Left hindlimb (tissue), 1 donor: ENCODE measurements around the gene CLCN6.

Experiments used
- DNase-seq: peaks from one replicate; pipeline ENCODE4 v3.0.0-alpha.2; 2018

Gene CLCN6

DNA sequence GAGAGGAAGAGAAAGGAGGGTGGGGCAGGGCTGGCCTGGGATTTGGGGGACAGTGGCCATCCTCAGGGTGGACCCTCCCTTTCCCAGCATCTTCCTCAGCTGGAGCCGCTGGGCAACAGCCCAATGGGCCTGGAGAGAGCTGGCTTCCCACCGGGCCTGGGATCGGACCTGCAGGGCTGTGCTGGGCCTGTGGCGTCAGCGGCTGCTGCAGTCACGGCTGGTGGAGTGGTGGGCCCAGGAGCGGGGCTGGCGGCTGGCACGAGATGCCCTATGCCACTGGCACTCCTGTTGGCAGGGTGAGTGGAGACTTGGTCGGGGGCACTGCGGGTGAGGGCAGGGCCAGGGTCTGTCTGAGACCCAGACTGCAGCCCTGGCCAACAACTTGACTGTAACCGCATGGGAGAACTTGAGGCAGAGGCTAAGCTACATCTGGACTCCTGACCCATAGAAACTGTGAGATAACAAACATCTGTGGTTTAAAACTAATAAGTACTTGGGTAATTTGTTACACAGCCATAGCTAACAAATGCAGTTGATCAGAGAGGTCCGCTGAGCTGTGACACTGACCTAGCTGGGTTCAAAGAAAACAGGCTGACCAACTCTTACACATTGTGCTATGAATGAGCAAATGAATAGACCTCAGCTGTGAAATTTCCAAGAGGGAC, 26.1 kb upstream of the CLCN6 start:
- DNase-seq: no peak

DNA sequence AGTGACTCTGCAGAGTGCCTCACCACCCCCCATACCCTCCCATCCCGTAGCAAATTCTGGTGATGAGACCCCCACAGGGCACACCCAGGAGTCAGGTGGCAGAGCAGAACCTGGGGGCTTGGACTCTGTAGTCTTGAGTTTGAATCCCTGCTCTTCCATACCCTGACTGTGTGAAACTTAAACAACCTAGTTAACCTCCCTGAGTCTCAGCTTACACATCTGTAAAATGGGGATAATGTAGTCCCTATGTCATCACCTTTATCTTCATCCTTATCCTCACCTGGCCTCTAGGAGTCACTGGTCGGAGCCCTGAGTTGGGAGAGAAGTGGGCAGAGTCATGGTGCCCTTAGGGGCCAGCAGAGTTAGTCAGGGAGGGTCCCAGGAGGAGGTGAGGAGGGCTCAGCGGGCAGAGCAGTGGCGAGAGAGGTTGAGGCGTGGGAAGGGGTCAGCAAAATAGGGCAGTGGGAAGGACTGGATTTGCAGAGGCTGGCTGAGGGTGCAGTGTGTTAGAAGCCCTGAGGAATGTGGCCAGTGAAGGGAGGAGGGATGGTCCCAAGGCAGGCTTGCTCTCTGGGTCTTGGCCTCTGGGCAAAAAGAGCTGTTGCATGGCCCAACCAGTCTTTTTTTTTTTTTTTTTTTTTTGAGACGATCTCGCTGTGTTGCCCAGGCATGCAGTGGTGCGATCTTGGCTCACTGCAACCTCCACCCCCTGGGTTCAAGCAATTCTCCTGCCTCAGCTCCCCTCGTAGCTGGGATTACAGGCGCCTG, 25.4 kb upstream of the CLCN6 start:
- DNase-seq: no peak

DNA sequence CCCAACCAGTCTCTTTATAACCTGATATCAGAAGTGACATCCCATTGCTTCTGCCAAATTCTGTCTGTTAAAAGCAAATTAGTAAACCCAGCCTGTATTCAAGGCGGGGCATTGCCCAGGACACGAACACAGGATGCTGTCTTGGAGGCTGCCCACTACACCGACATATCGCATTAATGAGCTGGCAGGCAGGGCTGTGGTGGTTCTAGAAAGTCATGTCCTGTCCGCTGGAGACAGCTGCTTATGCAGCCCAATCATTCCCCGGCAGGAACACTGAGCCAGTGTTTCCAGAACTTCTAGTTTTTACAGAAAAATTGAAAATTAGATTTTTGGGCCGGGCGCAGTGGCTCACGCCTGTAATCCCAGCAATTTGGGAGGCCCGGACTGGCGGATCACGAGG, 24.7 kb upstream of the CLCN6 start:
- no peak for DNase-seq

DNA sequence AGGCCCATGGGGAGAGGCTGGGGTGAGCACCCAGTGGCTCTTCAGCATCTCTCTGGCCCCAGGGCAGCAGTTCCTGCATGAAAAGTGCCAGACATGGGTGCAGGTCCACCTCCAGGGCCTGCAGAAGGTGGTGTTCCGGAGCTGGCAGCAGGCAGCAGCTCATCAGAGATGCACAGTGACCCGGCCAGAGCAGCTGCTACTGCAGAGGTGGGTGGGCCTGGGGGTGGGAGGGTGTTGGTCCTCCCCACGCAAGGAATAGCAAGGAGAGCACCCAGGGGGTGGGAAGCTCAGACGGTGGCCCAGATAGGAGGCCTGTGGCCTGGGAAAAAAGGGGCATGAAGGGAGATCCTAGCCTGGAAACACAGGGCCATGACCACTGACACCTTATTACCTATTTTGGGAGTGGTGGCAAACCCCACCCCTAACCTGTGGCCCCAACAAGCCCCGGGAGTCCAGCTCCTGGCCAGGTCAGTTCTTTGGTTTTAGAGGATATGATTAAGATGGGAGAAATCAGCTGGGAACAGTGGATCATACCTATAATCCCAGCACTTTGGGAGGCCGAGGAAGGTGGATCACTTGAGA, 23.8 kb upstream of the CLCN6 start:
- DNase-seq: no peak

DNA sequence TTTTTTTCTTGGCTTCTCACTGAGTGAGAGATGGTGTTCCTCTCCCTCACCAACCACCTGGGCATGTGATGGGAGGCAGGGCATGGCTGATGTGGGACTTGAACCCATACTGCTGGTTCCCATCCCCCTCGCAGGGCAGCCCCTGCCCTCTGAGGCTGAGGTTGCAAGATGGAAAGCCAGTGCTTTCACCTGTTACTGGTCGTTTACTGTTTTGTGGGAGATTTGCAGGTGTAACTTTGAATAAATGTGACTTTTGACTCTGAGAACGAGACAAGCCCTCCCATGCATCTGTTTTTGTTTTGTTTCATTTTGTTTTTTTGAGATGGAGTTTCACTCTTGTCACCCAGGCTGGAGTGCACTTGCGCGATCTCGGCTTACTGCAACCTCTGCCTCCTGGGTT, 22.4 kb upstream of the CLCN6 start:
- DNase-seq: no peak

DNA sequence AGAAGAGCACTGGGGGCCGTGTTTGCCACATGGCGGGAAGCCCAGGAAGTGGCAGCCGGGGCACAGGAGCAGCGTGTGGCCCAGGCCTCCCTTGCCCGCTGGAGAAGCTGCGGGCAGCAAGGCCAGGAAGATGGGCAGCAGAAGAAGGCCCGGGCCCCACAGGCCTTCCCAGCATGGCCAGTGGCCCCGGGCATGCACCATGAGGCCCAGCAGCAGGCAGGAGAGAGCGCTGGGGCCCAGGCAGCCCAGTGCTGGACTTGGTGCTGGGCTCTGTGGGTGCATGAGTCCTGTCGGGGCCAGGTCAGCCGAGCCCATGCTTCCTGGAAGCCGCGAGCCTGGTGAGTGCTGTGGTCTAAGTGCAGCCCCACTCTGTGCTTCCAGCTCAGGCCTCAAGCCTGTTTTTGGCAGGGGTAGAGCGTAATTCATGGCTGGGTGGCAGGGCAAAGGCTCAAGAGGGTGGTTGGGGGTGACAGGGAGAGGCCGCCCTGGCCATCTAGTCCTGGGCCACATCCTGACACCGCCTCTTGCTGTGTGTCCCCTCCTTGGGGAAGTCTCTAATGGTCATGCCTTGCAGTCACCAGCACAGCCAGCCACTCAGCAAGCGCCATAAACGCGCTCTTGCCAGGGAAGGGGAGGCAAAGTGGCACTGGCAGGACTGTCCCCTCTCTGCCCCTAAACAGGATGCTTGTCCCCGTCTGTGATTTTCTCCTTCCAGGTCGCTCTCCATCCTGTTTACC, 21.6 kb upstream of the CLCN6 start:
- no peak for DNase-seq

DNA sequence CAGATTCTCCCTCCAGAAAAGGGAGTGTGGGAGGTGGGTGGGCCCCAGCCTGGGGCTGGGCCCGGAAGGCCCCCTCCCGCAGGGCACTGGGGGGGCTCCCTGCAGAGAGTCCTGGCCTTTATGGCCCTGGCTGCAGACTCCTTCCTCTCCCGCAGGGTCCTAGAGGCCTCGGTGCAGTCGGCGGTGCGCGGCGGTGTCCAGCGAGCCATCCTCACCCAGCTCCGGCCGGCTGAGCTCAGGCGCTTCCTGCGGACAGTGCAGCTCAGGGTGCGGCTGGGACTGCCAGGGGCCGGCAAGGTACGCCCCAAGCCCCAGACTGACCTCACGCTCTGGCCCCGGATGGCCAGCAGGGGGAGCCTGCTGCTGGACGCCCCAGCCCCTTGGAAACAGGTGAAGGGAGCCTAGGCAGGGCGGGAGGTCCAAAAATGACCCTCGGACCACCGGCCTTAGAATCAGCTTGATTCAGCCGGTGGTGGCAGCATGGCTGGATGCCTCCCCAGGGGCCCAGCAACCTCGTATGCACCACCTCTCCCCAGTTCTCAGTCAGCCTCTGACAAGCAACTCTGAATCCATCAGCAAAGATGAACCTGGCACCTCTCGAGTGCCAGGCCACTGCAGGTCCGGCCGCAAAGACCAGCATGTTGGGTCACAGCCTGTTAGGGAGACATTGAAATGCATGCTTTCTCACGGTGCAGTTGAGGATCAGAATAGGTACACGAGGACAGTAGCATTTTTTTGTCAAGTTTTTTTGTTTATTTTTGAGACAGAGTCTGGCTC, 20.8 kb upstream of the CLCN6 start:
- DNase-seq: peak; percentile 71

DNA sequence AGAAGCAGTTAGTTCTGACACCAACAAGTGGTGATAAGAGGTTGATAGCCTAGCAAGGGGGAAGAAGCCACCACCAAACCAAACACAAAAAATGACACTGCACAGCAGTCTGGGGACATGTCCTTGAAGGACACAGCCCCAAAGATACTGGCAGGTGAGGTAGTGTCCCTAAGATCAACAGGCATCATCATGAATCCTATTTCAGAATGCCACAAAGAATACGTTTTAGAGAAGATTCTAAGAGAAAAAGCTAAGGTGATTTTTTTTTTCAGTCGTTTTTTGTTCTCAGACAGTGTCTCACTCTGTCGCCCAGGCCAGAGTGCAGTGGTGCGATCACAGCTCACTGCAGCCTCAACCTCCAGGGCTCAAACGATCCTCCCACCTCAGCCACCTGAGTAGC, 19.8 kb upstream of the CLCN6 start:
- DNase-seq: no peak

DNA sequence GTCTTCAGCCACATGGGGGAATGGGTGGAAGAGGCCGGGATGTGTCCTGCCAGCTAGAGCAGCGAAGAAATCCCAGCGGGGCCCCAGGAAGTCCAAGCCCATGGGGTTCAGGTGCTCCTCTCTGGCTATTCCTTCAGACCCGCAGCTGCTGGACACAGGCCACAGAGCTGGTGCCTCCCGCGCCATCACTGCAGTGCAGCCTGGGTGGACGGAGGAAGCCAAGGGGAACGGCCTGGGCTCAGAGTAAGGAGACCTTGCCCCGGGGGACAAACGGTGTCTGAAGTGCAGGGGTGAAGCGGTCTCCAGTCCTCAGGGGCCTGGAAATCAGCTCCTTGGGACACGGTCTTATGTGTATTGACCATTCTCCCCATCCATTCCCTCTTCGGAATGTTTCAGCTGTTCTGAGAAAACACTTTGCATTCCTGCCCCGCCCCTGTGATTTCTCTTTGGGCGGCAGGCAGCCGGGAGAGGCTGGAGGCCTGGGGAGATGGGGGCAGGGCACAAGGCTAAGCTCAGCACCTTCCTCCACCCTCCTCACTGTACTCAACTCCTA, 18.7 kb upstream of the CLCN6 start:
- no peak for DNase-seq

DNA sequence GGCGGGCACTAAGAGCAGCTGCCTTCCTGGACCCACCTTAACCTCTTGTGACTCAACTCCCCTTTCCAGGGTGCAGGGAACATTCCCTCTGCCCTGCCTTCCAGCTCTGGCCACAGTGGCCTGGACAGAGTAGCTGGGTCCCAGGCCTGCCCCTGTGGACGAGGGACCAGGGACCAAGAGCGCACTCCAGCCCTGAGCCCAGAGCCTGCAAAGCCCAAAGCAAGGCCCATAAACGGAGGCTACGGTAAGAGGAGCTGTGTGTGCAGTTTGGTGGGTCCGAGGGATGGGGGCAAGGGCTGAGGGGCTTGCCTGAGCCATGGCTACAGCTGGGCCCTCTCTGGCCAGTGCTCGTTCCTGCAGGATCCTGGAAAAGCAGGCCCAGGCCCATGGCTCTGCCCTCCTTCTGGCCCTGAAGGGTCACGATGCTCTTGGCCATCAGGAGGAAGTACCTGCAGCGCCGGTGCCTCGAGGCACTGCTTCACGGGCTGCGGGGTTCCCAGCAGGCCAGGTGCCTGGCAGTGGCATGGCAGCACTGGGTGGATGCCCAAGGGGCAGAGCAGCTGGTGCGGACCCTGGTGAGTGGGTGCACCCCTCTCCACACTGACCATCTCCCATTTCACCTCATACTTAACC, 18.1 kb upstream of the CLCN6 start:
- DNase-seq: no peak

DNA sequence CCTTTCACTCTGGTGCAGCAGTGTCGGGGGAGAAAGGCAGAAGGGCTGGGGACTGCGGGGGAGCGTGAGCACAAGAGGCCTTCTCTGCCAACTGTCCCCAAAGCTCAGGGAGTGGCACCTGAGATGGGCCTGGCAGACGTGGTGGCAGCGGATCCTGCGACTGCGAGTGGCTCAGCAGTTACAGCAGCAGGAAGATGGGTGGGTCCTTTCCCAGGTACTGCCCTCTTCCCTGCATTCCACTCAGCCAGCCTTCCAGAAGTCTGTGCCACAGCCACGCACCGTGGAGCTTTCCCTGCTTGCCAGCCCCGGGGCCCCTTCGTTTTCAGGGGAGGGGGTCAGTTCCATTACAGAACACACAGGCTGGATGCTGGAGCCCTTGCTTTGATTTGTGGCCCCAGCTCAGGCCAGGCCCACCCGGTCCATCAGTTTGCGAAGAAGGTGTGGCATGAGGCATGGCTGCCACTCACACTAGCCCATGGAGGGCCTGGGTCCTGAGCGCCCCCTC, 17.4 kb upstream of the CLCN6 start:
- no peak for DNase-seq

DNA sequence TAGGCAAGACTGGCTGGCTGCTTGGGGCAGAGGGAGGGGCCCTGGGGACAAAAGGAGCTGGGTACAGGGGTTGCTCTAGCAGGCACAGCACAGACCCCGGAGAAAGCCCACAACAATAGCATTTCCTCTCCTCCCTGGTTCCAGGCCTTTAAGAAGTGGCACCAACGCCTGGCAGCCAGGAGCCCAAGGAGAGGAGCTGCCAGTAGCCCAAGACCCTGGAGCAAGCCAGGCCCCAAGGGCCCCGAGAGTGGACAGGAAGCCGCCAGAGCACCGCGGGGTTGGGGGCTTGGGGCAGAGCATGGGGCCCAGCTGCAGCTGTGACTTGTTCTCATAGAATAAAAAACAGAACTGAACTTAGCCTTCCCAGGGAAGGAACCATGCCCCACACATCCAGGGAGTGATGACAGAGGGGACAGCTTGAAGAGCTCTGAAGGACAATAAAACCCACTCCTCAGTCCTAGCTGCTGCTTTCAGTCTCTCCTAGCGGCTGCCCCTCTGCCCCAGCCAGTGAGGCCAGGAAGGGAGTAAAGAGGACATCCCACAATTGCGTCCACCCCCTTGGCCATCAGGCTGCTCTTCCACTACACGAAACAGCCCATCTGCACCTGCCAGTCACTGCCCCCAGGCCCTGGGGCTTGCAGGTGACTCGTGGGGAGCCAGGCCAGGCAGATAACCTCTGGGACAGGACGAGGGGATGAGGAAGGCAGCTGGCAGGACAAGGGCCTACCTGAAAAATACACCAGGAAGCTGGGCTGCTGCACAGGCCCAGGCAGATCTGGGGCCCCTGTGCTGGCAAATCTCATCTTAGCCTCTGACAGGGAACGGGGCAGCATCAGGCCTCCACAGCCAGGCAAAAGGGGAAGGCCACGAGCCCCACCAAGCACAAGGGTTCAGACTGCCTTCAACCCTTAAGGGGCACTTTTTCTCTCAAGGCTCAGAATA, 16.6 kb upstream of the CLCN6 start:
- DNase-seq: no peak

DNA sequence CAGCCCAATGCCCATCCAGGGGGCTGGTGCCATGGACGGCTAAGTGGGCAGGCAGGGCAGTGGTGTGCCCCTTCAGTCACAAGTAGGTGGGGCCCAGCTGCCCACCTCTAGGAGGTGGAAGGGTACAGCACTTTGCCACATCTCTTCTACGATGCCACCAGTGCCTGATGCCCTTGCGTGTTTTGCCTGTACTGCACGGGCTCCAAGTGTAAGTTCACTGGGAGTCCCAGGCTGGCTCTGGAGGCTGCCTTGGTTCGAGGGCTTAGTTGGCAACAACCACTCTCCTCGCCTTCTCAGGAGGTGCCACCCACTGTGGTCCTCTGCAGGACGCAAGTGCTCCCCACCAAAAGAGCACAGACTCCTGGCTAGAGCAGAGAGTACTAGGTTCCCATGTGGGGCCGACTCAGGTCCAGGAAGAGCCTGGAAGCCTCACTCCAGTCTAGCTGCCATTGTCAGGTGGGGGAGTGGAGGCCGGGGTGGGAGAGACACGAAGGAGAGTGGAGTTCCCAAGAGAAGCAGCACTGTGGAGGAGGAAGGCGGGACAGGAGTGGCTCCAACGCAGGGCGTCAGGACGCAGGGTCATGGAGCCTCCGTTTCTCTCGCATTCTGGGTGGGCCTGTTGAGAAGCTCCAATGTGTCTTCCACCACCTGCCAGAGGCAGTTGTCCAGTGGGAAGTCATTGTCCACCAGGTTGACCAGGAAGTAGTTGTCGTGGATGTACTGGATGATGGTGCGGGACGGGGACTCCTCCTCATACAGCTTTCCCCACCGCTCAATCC, 15.7 kb upstream of the CLCN6 start:
- DNase-seq: no peak

DNA sequence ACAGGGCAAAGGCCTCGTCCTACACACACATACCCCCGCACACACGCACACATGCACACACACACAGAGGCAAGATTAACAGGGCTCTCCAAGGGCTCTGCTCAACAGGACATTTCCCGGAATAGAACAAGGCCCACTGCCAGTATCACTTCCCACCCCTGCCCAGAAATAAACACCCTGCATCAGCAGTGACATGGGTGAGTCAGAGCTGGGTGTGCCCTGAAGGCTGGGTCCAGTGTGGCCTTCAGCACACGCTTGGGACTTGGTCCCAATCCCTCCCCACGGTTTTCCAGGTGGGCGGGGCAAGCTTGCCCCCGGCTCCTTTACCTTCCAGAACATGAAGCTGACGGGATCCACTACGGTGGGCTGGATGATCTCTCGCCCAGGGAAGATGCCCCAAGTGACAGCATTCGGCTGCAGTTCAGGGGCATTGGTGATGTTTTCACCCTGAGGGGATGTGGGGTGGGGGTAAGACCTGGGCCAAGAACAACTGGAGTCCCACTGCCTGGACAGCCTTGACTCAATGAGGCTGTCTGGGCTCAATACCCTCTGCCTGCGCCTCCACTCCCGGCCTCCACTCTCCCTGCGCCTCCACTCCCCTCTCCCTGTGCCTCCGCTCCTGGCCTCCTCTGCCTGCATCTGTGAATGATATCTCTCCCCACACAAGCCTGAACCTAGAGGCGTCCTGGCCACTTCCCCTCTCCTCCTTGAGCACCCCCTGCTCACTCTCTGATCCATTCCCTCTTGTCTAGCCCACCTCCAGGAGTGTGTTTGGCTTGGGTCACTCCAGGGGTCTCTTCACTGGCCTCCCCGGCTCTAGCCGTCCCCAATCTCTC, 14.9 kb upstream of the CLCN6 start:
- DNase-seq: peak; percentile 86

DNA sequence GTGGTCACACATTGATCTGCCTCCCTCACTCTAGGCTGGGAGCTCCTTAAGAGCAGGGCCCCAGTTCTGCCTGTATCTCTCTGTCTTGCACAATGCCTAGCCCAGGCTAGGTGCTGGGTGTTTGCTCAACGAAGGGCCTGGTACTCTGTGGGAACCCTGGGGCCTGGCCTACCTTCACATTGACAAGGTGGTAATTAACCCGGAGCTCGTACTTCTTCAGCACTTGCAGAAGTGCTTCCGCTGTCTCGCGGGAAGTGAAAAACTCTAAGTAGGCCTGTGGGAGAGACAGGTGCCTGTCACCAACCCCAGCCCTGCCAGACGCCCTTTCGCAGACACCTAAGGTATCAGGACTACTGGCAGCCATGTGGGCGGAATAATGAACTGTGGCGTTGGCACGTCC, 13.9 kb upstream of the CLCN6 start:
- DNase-seq: no peak

DNA sequence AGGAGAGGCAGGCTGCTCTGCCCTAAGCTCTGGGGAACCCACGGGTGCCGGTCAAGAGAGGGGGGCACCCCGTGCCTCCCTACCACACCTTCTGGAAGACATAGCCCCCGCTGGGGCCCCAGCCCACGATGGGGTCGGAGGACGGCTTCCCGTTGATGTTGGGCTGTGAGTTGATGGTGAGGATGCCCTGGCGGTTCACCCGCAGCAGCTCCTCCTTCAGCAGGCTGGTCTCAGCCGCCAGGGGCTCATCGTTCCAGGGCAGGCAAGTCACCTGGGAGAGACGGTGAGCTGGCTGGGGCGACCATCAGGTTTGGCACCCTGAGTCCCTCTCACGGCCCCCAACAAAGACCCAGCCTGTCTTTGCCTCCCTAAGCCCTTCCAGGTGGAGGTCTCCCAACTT, 12.2 kb upstream of the CLCN6 start:
- no peak for DNase-seq

DNA sequence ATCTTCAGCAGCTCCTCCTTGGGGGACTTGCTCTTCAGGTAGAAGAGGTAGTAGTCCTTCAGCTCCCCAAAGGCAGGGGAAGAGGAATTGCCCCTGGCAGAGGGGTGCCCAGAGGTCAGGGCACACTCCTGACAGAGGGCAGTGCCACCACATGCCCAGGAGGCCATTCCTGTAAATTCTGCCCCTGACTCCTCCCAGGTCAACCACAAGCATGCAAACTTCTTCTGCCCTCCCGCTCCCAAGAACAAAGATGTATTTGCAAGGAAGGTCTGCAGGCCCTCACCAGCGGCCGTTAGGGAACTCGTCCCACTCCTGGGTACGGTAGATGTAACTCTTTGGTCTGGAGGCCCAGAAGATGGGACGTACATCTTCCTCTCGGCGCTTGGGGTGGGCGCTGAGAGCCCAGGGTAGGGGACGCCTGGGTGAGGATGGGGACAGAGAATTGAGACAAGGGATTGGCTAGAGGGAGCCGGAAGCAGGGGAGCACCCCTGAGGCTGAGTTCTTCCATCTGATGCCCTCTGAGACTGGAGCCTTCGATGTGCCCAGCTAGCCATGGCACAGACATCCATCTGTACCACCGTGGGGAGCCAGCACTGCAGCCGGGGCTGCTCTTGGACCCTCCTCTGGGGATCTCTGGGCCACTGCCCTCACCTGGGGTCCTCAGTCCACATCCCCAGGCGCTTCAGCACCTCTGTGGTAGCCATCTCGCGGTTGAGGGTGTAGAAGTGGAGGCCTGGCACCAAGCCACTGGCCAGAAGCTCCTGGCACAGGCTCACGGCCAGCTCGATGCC, 11.3 kb upstream of the CLCN6 start:
- DNase-seq: no peak
